DMS79 (cell line): Measurements from ENCODE around the gene TTC14.

Experiments used
- DNase-seq: peaks from one replicate; lab custom pipeline; 2025; lab: John Stamatoyannopoulos, UW

Gene TTC14

DNA sequence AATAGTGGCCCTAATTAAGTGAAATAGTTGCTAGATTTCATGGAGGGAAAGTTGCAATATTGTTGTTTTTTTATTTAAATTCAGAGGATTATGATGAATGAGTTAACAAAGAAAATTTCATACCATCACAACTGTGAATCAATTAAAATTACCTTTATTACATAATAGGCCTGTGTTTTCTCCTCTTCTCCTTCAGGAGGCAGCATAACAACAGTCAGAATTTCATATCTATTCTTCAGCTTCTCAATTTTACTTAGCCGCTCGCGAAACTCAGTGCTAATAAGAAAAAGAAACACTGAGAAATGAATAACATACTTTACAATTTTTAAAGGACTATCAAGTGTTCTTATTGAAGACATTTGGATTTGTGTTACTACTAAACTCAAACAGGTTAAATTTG, 29.4 kb downstream of the TTC14 start:
- no peak for DNase-seq

- no peak for DNase-seq
Measured at GRCh38 chr3:180633722-180634121, 31.8 kb downstream of the TTC14 start.

DNA sequence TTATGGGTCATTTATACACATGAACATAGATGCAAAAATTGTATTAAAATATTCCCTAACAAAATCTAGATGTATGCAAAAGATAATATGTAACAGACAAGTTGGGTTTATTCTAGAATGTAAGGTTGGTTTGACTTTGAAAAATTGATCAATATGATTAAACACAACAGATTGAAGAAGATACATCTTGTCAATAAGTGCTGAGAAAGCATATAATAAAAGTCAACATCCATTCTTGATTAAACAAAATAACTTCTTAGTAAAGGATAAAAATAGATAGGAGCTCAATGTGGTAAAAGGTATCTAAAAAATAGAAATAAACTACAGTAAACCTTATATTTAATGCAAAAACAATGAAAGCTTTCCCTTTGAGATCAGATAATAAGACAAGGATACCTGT, 39.0 kb downstream of the TTC14 start:
- DNase-seq: no peak

DNA sequence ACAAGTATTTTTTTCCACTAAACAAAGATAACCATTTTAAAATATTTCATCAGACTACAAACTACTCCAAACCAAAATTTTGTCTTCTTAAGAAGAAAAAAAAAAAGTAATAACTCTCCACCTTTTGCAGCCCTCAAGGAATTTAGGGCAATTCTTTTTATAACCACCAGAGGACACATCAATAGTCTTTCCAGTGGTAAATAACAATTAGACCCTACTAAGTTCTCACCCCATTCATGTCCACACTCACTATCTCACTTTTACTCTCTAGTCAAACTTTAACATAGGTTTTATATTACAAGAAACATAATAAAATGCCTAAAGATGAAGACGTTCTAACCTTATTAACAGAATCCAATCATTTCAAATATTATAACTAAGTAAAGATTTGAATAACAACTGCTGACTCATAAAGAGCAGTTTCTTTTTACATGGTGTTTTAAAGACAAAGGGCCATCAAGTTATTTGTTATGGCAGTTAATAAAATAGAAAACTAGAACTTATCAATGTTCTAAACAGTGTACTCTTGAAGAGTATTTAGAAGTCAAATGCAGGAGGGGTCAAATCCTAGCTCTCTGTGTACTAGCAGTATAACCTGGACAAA, 44.3 kb downstream of the TTC14 start:
- no peak for DNase-seq

DNA sequence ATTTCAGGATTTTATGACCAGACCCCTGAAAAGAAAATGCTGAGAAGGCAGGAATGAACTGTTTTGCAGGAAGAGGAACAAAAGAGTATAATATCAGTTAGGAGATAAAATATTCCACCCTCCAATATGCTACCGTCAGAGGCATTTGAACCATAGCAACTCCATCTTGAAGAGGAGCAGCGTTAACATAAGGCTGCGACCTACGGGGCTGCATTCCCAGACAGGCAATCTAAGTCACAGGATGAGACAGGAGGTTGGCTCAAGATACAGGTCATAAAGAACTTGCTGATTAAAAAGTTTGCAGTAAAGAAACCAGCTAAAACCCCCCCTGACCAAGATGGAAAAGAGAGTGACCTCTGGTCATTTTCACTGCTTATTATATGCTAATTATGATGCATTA, 54.4 kb downstream of the TTC14 start:
- no peak for DNase-seq

GRCh38 chr3:180657094-180657493, 55.1 kb downstream of the TTC14 start:
- DNase-seq: no peak
